ENCODE measurements around the gene TBCD.
"Not testable (repeated sequence)": the region's sequence is repeated elsewhere in the genome, so short reads cannot be mapped to it uniquely, and the experiment has no call there.

The TBCD gene

GRCh38 chr17:82948957-82949356, 197.1 kb downstream of the TBCD start:
- DNase-seq (ENCODE audit: low spot score in 2 of 2) (no peak), ATAC-seq (replicated peaks; ENCODE audit: extremely low read depth, poor library complexity, severe bottlenecking) (no peak)
- Mint-ChIP-seq H3K4me1 (peaks cover 4% of the 10 kb centered on the region), H3K27ac (ENCODE audit: low read depth) (no peak overlapping the region), H3K36me3 (ENCODE audit: insufficient read depth) (peaks cover 19% of the 10 kb centered on the region), H3K4me3 (no peak overlapping the region), H3K27me3 (no peaks in the 10 kb centered on the region), H3K9me3 (peaks cover 37% of the 10 kb centered on the region)

GRCh38 chr17:82949361-82949760, 197.5 kb downstream of the TBCD start:
- Mint-ChIP-seq H3K27me3 (no peaks in the 10 kb centered on the region), H3K4me3 (no peak overlapping the region), H3K27ac (ENCODE audit: low read depth) (no peak overlapping the region), H3K4me1 (peaks cover 4% of the 10 kb centered on the region), H3K9me3 (peaks cover 37% of the 10 kb centered on the region), H3K36me3 (ENCODE audit: insufficient read depth) (peaks cover 19% of the 10 kb centered on the region)
- DNase-seq (ENCODE audit: low spot score in 2 of 2), result no peak
- ATAC-seq (replicated peaks; ENCODE audit: extremely low read depth, poor library complexity, severe bottlenecking), result no peak

GRCh38 chr17:82949984-82950383, 198.1 kb downstream of the TBCD start:
- Mint-ChIP-seq H3K9me3 (peaks cover 33% of the 10 kb centered on the region), H3K27ac (ENCODE audit: low read depth) (no peak overlapping the region), H3K4me3 (no peak overlapping the region), H3K4me1 (peaks cover 4% of the 10 kb centered on the region), H3K36me3 (ENCODE audit: insufficient read depth) (peaks cover 18% of the 10 kb centered on the region), H3K27me3 (no peaks in the 10 kb centered on the region)
- ATAC-seq (replicated peaks; ENCODE audit: extremely low read depth, poor library complexity, severe bottlenecking) (no peak), DNase-seq (ENCODE audit: low spot score in 2 of 2) (no peak)

GRCh38 chr17:82950525-82951102, 198.7 kb downstream of the TBCD start:
- Mint-ChIP-seq H3K9me3 (peaks cover 27% of the 10 kb centered on the region), H3K36me3 (ENCODE audit: insufficient read depth) (peaks cover 17% of the 10 kb centered on the region), H3K4me3 (no peak overlapping the region), H3K4me1 (peaks cover 4% of the 10 kb centered on the region), H3K27ac (ENCODE audit: low read depth) (no peak overlapping the region), H3K27me3 (no peaks in the 10 kb centered on the region)
- no peak for DNase-seq (ENCODE audit: low spot score in 2 of 2)
- no peak for ATAC-seq (replicated peaks; ENCODE audit: extremely low read depth, poor library complexity, severe bottlenecking)

- Mint-ChIP-seq H3K27me3 (no peaks in the 10 kb centered on the region), H3K4me1 (peaks cover 4% of the 10 kb centered on the region), H3K4me3 (no peak overlapping the region), H3K9me3 (peaks cover 21% of the 10 kb centered on the region), H3K36me3 (ENCODE audit: insufficient read depth) (peaks cover 17% of the 10 kb centered on the region), H3K27ac (ENCODE audit: low read depth) (no peak overlapping the region)
- DNase-seq (ENCODE audit: low spot score in 2 of 2), result no peak
- ATAC-seq (replicated peaks; ENCODE audit: extremely low read depth, poor library complexity, severe bottlenecking), result no peak
These were observed 200.2 kb downstream of the TBCD start for GRCh38 chr17:82952019-82952418.

- Mint-ChIP-seq H3K9me3 (peaks cover 15% of the 10 kb centered on the region), H3K36me3 (ENCODE audit: insufficient read depth) (peaks cover 10% of the 10 kb centered on the region)
- H3K27me3 Mint-ChIP-seq; H3K4me1 Mint-ChIP-seq; H3K27ac Mint-ChIP-seq (ENCODE audit: low read depth); DNase-seq (ENCODE audit: low spot score in 2 of 2); ATAC-seq (replicated peaks; ENCODE audit: extremely low read depth, poor library complexity, severe bottlenecking); H3K4me3 Mint-ChIP-seq: not testable (repeated sequence)
These were observed 203.2 kb downstream of the TBCD start for GRCh38 chr17:82955106-82955505.

GRCh38 chr17:82955627-82956026, 203.8 kb downstream of the TBCD start:
- not testable (repeated sequence) for DNase-seq (ENCODE audit: low spot score in 2 of 2); H3K36me3 Mint-ChIP-seq (ENCODE audit: insufficient read depth); ATAC-seq (replicated peaks; ENCODE audit: extremely low read depth, poor library complexity, severe bottlenecking); H3K4me3 Mint-ChIP-seq; H3K4me1 Mint-ChIP-seq; H3K27me3 Mint-ChIP-seq; H3K27ac Mint-ChIP-seq (ENCODE audit: low read depth)
- H3K9me3 Mint-ChIP-seq, result peaks cover 15% of the 10 kb centered on the region

GRCh38 chr17:82956146-82956725, 204.4 kb downstream of the TBCD start:
- no peaks in the 10 kb centered on the region for H3K27me3 Mint-ChIP-seq
- H3K9me3 Mint-ChIP-seq, result peaks cover 15% of the 10 kb centered on the region
- ATAC-seq (replicated peaks; ENCODE audit: extremely low read depth, poor library complexity, severe bottlenecking), result no peak
- H3K4me3 Mint-ChIP-seq, result no peak overlapping the region
- H3K4me1 Mint-ChIP-seq, result no peaks in the 10 kb centered on the region
- H3K27ac Mint-ChIP-seq (ENCODE audit: low read depth), result no peak overlapping the region
- peaks cover 10% of the 10 kb centered on the region for H3K36me3 Mint-ChIP-seq (ENCODE audit: insufficient read depth)
- no peak for DNase-seq (ENCODE audit: low spot score in 2 of 2)

GRCh38 chr17:82956726-82957468, 205.0 kb downstream of the TBCD start:
- Mint-ChIP-seq H3K9me3 (peaks cover 15% of the 10 kb centered on the region), H3K4me1 (no peaks in the 10 kb centered on the region), H3K4me3 (no peak overlapping the region), H3K27me3 (no peaks in the 10 kb centered on the region), H3K36me3 (ENCODE audit: insufficient read depth) (peaks cover 6% of the 10 kb centered on the region), H3K27ac (ENCODE audit: low read depth) (no peak overlapping the region)
- DNase-seq (ENCODE audit: low spot score in 2 of 2), result no peak
- ATAC-seq (replicated peaks; ENCODE audit: extremely low read depth, poor library complexity, severe bottlenecking), result no peak

GRCh38 chr17:82957469-82957795, 205.6 kb downstream of the TBCD start:
- H3K27me3 Mint-ChIP-seq, result no peaks in the 10 kb centered on the region
- H3K36me3 Mint-ChIP-seq (ENCODE audit: insufficient read depth), result peaks cover 4% of the 10 kb centered on the region
- H3K4me1 Mint-ChIP-seq, result no peaks in the 10 kb centered on the region
- no peak overlapping the region for H3K27ac Mint-ChIP-seq (ENCODE audit: low read depth)
- DNase-seq (ENCODE audit: low spot score in 2 of 2) (no peak), ATAC-seq (replicated peaks; ENCODE audit: extremely low read depth, poor library complexity, severe bottlenecking) (no peak)
- peaks cover 15% of the 10 kb centered on the region for H3K9me3 Mint-ChIP-seq
- H3K4me3 Mint-ChIP-seq, result no peak overlapping the region

GRCh38 chr17:82957961-82958561, 206.2 kb downstream of the TBCD start:
- peaks cover 4% of the 10 kb centered on the region for H3K36me3 Mint-ChIP-seq (ENCODE audit: insufficient read depth)
- H3K4me3 Mint-ChIP-seq, result no peak overlapping the region
- H3K27ac Mint-ChIP-seq (ENCODE audit: low read depth), result no peak overlapping the region
- ATAC-seq (replicated peaks; ENCODE audit: extremely low read depth, poor library complexity, severe bottlenecking) (no peak), DNase-seq (ENCODE audit: low spot score in 2 of 2) (no peak)
- peaks cover 10% of the 10 kb centered on the region for H3K9me3 Mint-ChIP-seq
- no peaks in the 10 kb centered on the region for H3K4me1 Mint-ChIP-seq
- no peaks in the 10 kb centered on the region for H3K27me3 Mint-ChIP-seq

GRCh38 chr17:82959242-82959930, 207.5 kb downstream of the TBCD start:
- DNase-seq (ENCODE audit: low spot score in 2 of 2), result no peak
- ATAC-seq (replicated peaks; ENCODE audit: extremely low read depth, poor library complexity, severe bottlenecking), result no peak
- Mint-ChIP-seq H3K4me1 (no peaks in the 10 kb centered on the region), H3K27me3 (no peaks in the 10 kb centered on the region), H3K36me3 (ENCODE audit: insufficient read depth) (peaks cover 6% of the 10 kb centered on the region), H3K9me3 (peaks cover 2% of the 10 kb centered on the region), H3K4me3 (no peak overlapping the region), H3K27ac (ENCODE audit: low read depth) (no peak overlapping the region)

Data from central memory CD8-positive, alpha-beta T cell (primary cell).